H1 (cell line): ENCODE measurements around the gene DPYSL3. TPM values are rescaled to one million over a fixed set of nuclear protein-coding genes. Genes with fewer than 3 reads are reported as not detected.

Source experiments
- ASH2L ChIP-seq: fragments of 200-600, 300-600 bp; sonication (generic); IDR thresholded peaks from one replicate; pipeline ENCODE4 v1.7.1; 2017; ENCODE audit warnings: low read length
- CEBPB ChIP-seq: IDR thresholded peaks from 2 replicates; pipeline ENCODE4 v1.6.1; 2012; ENCODE audit warnings: low read depth, low read length
- JUN ChIP-seq: IDR thresholded peaks from 2 replicates; pipeline ENCODE4 v1.6.1; 2011; ENCODE audit warnings: low read depth, mild to moderate bottlenecking, improper control_type of control experiment, low read length
- NANOG ChIP-seq: IDR thresholded peaks from 2 replicates; pipeline ENCODE4 v1.6.1; 2011; ENCODE audit warnings: low read length, low read depth, mild to moderate bottlenecking, inconsistent platforms; ENCODE audit not compliant: insufficient read depth, poor library complexity, severe bottlenecking
- TCF12 ChIP-seq: IDR thresholded peaks from 2 replicates; pipeline ENCODE4 v1.6.1; 2011; ENCODE audit warnings: low read depth, mild to moderate bottlenecking, low read length
- polyA plus RNA-seq, 7 experiments: library from polyadenylated mRNA; depleted of rRNA in 3 of 7; stranded (reverse) in 5 of 7; unstranded in 2 of 7; fragments of >200 nt in 5 of 7; fragments of 200-250 nt in 2 of 7; gene quantifications; 1 replicate in 5 of 7; 2 replicates in 1 of 7; 4 replicates in 1 of 7; pipeline versions ENCODE4 v1.2.1 to v1.2.3, GENCODE V29; 2011 to 2013; ENCODE audit warnings: missing spikeins in 2 of 7, mixed read lengths in 2 of 7
- total RNA-seq: library from RNA; stranded (reverse); fragmentation: NEBNext Ultra II Directional; extraction: Animal tissue kit (Norgen Biotek cat#: 25700); gene quantifications from 2 replicates; pipeline ENCODE4 v1.2.1, GENCODE V29; 2021
- TF ChIP-seq, protein P1 (sequence below): fragments of 300-600 bp; sonication (generic); IDR thresholded peaks from 2 replicates; pipeline ENCODE4 v1.7.1; 2012; ENCODE audit warnings: low read length, moderate library complexity, mild to moderate bottlenecking, inconsistent platforms; ENCODE audit not compliant: insufficient replicate concordance

DPYSL3 gene
- total and polyA plus RNA-seq, 2 of the 8 experiments (the other 6 are each of a cell fraction or from before 2014, with no cell fraction given) = 268 to 387 TPM

DNA sequence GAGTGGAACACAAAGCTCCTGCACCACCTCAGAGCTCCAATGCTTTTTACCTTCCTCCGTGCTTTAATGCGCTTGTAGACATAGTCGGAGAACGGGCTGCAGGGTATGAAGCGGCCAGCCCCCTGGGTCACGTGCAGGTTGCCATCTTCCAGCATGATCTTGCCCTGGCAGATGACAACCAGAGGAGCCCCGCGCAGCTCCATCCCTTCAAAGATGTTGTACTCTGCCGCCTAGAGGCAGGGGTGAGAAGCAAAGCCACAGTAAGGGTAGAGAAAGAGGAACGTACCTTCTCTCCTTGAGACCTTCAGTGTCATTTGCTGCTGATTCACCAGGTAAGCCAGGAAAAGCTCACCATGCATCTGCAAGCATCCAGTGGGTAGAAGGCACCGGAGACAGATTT, 112.3 kb downstream of the DPYSL3 start (continued):
- TF ChIP-seq CEBPB = no peak
- TF ChIP-seq TCF12 = no peak
- no peak for TF ChIP-seq NANOG
- no peak for TF ChIP-seq JUN
- TF ChIP-seq, protein P1, sequence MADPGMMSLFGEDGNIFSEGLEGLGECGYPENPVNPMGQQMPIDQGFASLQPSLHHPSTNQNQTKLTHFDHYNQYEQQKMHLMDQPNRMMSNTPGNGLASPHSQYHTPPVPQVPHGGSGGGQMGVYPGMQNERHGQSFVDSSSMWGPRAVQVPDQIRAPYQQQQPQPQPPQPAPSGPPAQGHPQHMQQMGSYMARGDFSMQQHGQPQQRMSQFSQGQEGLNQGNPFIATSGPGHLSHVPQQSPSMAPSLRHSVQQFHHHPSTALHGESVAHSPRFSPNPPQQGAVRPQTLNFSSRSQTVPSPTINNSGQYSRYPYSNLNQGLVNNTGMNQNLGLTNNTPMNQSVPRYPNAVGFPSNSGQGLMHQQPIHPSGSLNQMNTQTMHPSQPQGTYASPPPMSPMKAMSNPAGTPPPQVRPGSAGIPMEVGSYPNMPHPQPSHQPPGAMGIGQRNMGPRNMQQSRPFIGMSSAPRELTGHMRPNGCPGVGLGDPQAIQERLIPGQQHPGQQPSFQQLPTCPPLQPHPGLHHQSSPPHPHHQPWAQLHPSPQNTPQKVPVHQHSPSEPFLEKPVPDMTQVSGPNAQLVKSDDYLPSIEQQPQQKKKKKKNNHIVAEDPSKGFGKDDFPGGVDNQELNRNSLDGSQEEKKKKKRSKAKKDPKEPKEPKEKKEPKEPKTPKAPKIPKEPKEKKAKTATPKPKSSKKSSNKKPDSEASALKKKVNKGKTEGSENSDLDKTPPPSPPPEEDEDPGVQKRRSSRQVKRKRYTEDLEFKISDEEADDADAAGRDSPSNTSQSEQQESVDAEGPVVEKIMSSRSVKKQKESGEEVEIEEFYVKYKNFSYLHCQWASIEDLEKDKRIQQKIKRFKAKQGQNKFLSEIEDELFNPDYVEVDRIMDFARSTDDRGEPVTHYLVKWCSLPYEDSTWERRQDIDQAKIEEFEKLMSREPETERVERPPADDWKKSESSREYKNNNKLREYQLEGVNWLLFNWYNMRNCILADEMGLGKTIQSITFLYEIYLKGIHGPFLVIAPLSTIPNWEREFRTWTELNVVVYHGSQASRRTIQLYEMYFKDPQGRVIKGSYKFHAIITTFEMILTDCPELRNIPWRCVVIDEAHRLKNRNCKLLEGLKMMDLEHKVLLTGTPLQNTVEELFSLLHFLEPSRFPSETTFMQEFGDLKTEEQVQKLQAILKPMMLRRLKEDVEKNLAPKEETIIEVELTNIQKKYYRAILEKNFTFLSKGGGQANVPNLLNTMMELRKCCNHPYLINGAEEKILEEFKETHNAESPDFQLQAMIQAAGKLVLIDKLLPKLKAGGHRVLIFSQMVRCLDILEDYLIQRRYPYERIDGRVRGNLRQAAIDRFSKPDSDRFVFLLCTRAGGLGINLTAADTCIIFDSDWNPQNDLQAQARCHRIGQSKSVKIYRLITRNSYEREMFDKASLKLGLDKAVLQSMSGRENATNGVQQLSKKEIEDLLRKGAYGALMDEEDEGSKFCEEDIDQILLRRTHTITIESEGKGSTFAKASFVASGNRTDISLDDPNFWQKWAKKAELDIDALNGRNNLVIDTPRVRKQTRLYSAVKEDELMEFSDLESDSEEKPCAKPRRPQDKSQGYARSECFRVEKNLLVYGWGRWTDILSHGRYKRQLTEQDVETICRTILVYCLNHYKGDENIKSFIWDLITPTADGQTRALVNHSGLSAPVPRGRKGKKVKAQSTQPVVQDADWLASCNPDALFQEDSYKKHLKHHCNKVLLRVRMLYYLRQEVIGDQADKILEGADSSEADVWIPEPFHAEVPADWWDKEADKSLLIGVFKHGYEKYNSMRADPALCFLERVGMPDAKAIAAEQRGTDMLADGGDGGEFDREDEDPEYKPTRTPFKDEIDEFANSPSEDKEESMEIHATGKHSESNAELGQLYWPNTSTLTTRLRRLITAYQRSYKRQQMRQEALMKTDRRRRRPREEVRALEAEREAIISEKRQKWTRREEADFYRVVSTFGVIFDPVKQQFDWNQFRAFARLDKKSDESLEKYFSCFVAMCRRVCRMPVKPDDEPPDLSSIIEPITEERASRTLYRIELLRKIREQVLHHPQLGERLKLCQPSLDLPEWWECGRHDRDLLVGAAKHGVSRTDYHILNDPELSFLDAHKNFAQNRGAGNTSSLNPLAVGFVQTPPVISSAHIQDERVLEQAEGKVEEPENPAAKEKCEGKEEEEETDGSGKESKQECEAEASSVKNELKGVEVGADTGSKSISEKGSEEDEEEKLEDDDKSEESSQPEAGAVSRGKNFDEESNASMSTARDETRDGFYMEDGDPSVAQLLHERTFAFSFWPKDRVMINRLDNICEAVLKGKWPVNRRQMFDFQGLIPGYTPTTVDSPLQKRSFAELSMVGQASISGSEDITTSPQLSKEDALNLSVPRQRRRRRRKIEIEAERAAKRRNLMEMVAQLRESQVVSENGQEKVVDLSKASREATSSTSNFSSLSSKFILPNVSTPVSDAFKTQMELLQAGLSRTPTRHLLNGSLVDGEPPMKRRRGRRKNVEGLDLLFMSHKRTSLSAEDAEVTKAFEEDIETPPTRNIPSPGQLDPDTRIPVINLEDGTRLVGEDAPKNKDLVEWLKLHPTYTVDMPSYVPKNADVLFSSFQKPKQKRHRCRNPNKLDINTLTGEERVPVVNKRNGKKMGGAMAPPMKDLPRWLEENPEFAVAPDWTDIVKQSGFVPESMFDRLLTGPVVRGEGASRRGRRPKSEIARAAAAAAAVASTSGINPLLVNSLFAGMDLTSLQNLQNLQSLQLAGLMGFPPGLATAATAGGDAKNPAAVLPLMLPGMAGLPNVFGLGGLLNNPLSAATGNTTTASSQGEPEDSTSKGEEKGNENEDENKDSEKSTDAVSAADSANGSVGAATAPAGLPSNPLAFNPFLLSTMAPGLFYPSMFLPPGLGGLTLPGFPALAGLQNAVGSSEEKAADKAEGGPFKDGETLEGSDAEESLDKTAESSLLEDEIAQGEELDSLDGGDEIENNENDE = no peak
- no peak for TF ChIP-seq ASH2L
